GM19043 (cell line): ENCODE results near the gene CD300E.
"Not testable (repeated sequence)": the region's sequence is repeated elsewhere in the genome, so short reads cannot be mapped to it uniquely, and the experiment has no call there.

ENCODE experiments used
- ATAC-seq: cut with Tn5 transposase; IDR thresholded peaks from one replicate; pipeline ENCODE4 v1.9.1; 2021; ENCODE audit warnings: low read depth; ENCODE audit not compliant: unreplicated experiment

Gene CD300E

DNA sequence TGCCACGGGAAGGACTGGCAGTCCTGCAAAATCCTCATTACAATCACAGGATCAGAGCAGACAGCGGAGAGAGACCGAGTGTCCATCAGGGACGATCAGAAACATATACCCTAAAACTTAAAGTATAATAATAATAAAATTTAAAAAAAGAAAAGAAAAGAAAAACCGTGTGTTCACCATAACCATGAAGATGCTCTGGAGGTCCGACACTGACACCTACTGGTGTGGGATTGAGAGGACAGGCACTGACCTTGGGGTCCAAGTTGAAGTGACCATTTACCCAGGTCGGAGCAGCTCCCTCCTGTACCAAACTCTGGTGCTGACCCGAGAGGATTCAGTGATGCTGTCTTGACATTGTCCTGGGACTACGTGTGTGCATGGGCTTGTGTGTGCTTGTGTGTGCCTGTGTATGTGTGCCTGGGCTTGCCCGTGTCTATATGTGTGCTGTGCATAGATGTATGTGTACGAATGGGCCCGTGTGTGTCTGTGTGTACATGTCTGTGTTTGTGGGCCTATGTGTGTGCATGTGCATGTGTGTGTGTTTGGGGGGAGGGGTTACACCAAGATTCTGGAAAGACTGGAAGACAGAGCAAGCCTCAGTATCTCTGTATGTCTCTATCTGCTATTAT lies 21.5 kb downstream of the CD300E start:
- no peak for ATAC-seq

DNA sequence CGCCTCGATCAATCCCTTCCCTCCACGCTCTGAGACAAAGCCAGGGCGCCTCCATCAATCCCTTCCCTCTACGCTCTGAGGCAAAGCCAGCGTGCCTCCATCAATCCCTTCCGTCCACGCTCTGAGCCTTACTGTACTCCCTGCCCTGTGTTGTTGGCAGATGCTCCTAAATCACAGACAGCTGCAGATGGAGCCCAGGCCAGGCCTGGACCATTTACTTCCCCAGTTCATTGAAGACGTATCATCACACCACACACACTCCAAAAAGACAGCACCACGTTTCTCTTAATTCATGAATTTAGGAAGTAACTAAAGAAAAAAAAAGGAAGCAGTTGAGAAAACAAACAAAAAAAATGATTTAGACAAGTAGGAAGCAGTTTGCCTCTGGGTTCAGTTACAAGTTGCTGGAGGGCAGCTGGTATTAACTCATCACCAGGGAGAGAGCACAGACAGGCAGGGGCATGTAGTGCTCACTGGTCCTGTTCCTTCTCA lies 24.0 kb downstream of the CD300E start:
- ATAC-seq = no peak

DNA sequence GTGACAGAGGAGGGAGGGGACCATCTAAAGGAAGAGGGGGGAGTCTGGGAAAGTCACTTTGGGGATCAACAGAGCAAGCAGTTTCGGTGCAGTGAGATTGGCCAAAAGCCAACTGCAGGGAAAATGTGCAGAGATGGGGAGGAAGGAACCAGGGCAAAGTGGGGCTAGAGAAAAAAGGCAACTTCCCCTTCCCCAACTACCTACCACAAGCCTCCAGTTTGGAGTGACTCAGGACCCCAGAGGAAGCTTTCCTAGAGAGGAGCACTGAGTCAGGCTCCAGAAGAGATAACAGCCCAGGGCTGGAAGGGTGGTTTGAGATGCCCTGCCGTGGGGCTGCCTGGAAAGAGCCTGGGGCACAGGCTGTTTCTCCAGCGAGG lies 24.5 kb downstream of the CD300E start:
- no peak for ATAC-seq

DNA sequence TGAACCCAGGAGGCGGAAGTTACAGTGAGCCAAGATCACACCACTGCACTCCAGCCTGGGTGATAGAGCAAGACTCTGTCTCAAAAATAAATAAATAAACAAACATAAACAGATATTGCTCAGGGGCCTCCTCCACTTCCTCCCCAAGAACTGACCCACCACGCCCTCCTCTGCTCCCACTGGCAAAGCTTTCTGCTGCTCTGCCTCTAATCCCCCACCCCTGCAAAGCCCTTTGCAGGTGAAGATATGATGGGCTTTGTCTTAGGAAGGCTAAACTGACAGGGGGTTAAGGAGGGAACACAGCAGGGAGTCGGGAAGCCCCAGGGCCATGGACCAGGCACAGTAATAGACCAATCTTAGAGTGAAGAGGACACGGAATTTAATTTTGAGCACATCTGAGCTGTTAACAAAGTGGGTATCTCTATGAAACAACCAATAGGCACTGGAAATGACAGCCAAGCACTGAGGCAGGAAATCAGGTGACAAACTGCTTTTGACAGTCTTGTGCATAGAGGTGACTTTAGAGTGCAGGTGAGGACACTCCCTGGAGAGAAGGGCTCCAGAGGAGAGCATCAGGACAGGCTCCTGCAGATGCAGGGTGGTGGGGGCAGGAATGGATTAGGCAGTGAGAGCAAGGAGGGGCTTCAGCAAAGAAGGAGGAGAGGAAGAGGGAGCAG lies 25.1 kb downstream of the CD300E start:
- ATAC-seq = no peak

DNA sequence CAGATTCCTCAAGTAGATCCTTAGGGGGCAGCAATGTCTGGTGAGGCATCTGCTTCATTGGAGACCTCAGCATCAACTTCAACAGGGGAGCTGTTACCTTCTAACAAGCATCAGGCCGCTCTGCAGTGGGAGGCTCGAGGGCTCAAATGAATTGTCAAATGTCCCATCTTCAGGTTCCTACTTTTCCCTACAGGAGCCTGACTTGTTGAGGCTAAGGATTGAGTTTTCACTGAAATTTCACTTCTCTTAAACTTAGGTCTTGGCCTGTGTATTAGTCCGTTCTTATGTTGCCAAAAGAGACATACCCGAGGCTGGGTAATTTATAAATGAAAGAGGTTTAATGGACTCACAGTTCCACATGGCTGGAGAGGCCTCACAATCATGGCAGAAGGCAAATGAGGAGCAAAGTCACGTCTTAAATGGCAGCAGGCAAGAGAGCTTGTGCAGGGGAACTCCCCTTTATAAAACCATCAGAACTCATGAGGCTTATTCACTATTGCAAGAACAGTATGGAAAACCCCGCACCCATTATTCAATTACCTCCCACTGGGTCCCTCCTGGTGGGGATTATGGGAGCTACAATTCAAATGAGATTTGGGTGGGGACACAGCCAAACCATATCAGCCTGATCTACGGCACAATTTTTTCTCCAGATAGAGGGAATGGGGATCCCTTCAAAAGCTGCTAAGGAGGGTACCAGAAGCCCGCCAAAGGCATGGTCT lies 26.3 kb downstream of the CD300E start:
- no peak for ATAC-seq

DNA sequence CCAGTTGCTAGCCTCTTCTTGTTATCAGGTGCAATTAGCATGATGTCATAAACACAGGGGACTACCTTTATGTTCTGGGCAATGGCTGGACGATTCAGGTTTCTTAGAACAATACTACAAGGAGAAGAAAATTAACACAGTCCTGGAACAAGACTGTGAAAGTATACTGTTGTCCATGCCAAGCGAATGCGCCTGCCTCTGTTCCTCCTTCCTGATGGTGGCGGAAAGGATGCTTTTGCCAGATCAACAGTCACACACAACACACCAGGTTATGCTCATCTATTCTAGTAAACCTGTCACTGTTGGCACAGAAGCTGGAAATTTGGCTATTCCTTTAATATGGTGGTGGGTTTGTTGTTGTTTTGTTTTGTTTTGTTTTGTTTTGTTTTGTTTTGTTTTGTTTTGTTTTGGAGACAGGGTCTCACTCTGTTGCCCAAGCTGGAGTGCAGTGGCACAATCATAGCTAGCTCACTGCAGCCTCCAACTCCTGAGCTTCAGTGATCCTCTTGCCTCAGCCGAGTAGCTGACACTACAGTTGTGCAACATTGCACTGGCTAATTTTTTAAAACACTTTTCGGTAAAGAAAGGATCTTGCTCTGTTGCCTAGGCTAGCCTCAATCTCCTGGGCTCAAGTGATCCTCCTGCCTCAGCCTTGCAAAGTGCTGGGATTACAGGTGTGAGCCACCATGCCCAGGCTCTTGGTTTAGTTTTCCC lies 28.3 kb downstream of the CD300E start:
- no peak for ATAC-seq

DNA sequence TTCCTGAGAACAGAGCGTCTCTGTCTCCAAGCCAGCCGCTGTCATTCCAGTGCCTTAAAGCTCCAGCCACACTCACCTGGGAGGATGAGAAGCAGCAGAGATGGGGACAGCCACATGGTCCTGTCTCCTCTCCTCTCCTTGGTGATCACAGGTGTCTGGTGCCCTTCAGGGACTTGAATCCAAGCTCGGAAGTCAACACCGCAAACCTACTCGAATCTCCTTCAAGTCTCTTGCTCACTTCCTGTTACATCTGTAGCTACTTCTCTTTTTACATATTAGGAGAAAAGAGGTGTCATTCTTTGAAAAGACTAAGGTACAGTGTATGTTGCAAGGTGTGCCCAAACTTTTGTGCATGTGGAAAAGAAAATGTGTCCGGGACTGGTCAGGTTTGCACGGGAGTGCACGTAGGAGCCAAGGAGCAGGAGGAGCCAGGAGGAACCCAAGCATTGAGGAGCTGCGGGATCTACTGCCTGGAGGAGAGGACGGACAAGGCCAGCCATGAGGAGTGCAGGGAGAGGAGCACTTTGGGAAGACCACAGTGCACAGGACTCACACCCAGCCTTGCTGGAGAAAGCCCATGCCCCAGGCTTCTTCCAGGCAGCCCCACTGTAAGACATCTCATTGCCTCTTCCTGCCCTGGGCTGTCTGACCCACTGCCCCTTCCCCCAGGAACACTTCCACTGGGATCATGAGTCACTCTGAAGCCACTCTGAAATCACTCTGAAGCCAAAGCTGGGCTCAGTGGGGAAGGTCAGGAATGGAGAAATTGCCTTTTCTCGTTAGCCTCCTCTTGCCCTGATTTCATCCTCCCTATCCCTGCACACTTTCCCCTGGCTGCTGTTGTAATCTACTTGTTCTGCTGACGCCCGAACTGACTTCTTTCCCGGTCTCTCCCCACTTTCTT lies 31.2 kb downstream of the CD300E start, which contains the start of gene CD300LD:
Gene CD300LD (minus strand): TSS at position 197 of the 904 bp plus-strand sequence. CDS start 81 bp downstream, at position 116.
- ATAC-seq = no peak

DNA sequence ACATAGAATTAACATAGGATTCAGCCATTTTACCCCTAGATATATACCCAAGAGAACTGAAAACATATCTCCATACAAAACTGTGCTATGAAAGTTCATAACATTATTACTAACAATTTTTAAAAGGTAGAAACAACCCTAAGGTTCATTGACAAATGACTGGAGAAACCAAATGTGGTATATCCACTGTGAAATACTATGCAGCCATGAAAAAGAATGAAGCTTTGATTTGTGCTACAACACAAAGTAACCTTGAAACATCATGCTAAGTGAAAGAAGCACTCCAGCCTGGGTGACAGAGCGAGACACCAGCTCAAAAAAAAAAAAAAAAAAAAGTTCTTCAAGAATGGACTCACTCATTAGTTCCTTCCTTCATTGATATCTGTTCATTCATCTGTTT lies 32.0 kb downstream of the CD300E start:
- ATAC-seq = no peak

DNA sequence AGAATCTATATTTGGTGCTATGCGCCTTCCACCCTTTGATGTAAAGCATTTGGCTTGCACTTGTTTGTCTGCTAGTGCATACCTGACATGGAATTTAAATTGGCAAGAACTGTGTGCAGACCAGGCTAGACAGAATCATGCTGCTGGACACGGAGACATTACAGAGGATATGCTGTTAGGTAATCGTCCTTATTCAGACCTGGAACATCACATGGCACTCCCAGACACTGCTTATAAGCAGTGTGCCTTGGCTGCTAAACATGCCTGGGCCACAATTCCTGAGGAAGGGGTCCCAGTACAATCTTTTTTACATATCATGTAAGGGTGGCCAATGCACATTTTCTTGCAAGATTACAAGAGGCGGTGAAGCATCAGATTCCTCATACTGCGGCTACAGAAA lies 37.8 kb downstream of the CD300E start:
- no peak for ATAC-seq

DNA sequence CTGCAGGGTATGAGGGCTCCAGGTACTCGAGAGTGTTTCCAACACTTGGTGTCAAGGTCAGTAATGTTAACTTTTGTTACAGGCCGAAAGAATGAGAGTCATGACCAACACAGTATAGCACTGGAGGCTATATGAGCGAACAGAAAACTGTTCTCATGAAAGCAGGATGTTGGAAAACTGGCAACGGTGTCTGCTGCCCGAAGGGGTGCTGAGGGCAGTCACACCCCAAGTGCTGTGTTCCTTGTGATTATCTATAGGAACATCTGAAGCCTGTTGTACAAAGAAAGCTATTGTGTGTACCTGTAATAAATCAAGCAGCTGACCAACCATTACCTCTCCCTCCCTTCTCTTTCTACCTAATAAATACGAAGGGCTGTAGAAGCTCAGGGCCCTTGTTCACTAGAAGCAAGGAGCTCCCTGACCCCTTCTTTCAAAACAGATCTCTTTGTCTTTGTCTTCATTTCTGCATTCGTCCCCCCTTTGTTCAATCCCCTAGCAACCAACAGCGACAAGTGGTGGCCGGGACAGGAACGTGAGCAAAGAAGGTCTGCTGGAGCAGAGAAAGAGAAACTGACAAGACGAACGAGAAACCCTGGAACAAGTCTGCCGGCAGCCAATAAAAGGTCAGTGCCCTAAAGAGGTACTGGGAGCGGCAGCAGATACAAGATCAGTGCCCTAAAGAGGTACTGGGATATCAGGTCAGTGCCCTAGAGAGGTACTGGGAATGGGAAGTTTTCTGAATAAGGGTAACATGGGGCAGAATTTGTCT lies 39.1 kb downstream of the CD300E start:
- no peak for ATAC-seq

DNA sequence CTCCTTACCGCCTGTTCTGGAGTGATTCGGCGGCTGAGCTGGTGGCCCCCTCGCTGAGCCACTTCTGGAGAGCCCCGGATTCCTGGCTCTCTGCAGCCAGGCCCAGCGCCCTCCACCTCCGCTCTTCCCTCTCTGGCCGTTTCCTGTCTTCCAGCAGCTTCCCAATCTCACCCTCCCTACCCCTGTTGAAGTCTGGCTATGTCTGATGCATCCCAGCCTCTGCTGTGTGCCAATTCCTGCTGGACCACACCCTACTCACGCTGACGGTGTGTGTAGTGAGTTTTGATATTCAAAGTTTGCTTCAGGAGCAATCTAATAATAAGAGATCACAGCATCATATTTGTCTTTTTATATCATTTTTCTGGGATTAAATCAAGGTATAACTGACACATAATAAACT lies 40.9 kb downstream of the CD300E start:
- ATAC-seq = no peak

DNA sequence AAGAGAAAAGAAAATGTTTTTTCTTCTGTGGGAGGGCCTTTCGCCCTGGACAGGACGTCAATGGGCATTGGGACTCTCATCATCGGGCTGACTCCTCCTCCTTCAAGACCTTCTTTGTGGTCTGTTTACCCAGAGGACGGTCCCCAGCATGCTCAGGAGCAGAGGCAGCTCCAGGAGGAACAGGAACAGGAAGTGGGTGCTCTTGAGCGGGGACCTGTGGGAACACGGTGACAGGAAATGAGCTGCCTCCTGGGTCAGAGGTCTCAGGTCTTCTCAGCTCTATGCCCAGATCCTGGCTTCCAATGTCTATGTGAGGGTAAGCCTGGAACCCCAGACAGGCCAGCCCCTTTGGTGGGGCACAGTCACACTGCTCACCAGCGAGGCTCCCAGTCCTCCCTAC lies 43.6 kb downstream of the CD300E start:
- ATAC-seq = no peak

DNA sequence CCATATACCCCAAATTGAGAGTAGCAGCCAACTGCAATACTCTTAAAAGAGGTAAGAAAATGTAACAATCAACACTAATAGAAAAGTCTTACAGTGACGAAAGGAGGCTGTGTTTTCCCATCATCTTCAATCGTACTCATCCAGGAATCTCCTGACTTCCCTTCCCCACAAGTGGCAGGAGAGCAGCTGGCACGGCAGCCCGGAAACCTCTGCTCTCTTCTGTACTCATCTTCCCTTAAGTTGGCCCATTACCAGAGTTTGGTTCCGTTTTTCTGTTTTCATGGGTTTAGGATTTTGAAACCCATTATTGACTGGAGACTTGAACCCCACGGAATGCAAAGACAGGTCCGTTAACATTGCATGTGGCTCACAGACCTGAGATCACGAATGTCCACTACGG lies 44.6 kb downstream of the CD300E start:
- no peak for ATAC-seq

DNA sequence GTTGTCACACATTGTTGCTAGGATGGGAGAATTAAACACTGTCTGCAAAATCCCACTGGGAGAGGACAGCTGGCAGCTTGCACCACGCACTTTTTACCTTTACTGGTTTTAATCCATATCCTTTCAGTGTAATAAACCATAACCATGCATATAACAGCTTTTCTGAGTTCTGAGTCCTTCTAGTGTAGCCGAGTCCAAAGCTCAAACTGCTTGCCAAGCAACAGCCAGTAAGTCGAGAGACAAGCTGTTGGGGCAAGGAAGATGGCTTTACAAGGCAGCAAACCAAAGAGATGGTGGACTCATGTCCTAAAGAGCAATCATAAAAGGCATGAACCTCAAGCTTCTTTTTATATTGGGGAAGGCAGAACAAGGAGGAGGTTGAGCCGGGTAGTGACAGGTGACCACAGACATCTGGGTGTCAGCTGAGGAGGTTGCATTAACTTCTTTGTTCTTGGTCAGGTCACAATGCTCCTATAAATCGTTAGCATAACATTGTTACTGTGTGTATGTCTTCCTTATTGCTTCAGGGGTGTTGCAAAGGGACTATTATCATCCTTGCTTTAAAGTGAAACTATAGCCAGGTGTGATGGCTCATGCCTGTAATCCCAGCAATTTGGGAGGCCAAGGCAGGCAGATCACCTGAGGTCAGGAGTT lies 48.9 kb downstream of the CD300E start:
- ATAC-seq = no peak

DNA sequence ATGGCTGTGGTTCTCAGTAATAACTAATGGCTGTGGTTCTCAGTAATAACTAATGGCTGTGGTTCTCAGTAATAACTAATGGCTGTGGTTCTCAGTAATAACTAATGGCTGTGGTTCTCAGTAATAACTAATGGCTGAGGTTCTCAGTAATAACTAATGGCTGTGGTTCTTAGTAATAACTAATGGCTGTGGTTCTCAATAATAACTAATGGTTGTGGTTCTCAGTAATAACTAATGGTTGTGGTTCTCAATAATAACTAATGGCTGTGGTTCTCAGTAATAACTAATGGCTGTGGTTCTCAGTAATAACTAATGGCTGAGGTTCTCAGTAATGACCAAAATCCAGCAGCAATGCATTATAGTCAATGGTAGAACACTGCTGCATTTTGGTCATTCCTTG lies 49.9 kb downstream of the CD300E start:
- ATAC-seq = not testable (repeated sequence)

DNA sequence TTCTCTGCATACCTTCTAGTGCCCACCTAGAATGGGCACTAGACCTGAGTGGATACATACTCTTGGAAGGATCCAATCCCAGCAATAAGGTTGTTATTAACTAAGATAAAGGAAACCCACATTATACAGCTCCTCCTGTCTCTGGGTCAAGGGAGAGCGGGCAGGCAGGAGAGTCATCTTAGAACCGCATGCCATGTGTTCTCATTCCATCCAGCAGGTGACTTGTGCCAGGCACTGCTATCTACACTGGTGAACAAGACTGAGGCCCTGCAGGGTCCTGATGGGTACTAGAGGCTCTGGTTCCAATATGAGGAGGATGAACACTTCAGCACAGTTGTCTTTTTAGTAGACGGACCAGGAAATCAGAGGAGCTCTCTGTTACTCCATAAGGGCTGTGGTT lies 50.4 kb downstream of the CD300E start:
- no peak for ATAC-seq

DNA sequence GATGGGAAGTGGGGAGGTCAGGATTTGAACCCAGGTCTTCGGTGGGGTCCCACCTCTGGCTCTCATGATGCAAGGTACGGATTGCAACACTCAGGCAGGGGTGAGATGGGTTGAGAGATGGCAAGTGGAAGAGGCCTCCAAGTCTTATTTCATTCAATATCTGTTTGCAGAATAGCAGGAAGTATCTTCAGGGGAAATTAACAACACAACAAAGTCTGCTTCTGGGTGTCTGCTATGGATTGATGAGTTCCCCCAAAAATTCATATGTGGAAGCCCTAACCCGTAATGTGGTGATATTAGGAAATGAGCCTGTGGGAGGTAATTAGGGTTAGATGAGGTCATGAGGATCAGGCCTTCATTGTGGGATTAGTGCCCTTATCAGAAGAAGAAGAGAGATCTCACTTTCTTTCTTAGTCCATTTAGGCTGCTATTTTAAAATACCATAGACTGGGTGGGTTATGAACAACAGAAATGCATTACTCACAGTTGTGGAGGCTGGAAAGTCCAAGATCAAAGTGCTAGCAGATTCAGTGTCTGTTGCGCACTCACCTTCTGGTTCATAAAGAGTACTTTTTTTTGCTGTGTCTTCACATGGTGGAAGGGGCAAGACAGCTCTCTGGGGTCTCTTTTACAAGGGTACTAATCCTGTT lies 51.8 kb downstream of the CD300E start:
- ATAC-seq = no peak
